Thoracic aorta (tissue), 2 donors: ENCODE results near the gene PEAK1. TPM values are rescaled to one million over a fixed set of nuclear protein-coding genes. Genes with fewer than 3 reads are reported as not detected.
"Not testable (repeated sequence)": the region's sequence is repeated elsewhere in the genome, so short reads cannot be mapped to it uniquely, and the experiment has no call there.

Experiments
- ATAC-seq: fragments of 150-250 bp; one replicate; pipeline ENCODE4 v1.8.0; 2017; ENCODE audit warnings: low read depth; ENCODE audit not compliant: insufficient number of reproducible peaks, low FRiP score
- DNase-seq: peaks from one replicate; pipeline ENCODE4 v3.0.0-alpha.2; 2020; ENCODE audit warnings: low spot score
- H3K27ac ChIP-seq, 2 donors: fragments of 200-600 bp; sonication (generic); 1 replicate in 1 of 2; 2 replicates in 1 of 2; pipeline ENCODE4 v1.5.1; 2016; ENCODE audit warnings: mild to moderate bottlenecking in 2 of 2, moderate library complexity in 2 of 2
- H3K27me3 ChIP-seq: fragments of 200-600 bp; sonication (generic); replicated peaks from 2 replicates; pipeline ENCODE4 v1.6.0; 2016; ENCODE audit warnings: mild to moderate bottlenecking; ENCODE audit not compliant: insufficient read depth
- H3K36me3 ChIP-seq: fragments of 200-600 bp; sonication (generic); one replicate; pipeline ENCODE4 v1.5.1; 2016
- H3K4me1 ChIP-seq, 2 donors: fragments of 200-600 bp; sonication (generic); 1 replicate in 1 of 2; 2 replicates in 1 of 2; pipeline versions ENCODE4 v1.5.1 to v1.6.0; 2016; ENCODE audit warnings: low read depth in 2 of 2, mild to moderate bottlenecking in 1 of 2; ENCODE audit not compliant: control insufficient read depth in 1 of 2
- H3K4me3 ChIP-seq: fragments of 200-600 bp; sonication (generic); 2 replicates; pipeline ENCODE4 v1.5.1; 2016; ENCODE audit warnings: mild to moderate bottlenecking
- H3K9me3 ChIP-seq: fragments of 200-600 bp; sonication (generic); 2 replicates; pipeline ENCODE4 v1.5.1; 2016
- CTCF ChIP-seq: fragments of 200-600 bp; sonication (generic); IDR thresholded peaks from one replicate; pipeline ENCODE4 v1.5.1; 2019; ENCODE audit warnings: antibody characterized with exemption
- total RNA-seq, 2 donors: library from RNA; depleted of rRNA; stranded (reverse); fragments of >200 nt; gene quantifications; one replicate each; pipeline versions ENCODE4 v1.1.0 to v1.2.3, GENCODE V29; 2016

Gene PEAK1
- total RNA-seq, 2 donors from 2014 or later: 94.2 to 95.9 TPM

GRCh38 chr15:77413699-77414349 is 6.1 kb downstream of the PEAK1 start:
- TF ChIP-seq CTCF: no peak
- Histone ChIP-seq H3K27ac (no peak overlapping the region), H3K9me3 (no peaks in the 10 kb centered on the region), H3K27me3 (no peaks in the 10 kb centered on the region), H3K36me3 (no peaks in the 10 kb centered on the region), H3K4me1 (peaks cover 18 to 26% of the 10 kb centered on the region in 2 donors), H3K4me3 (no peak overlapping the region)
- DNase-seq (no peak), ATAC-seq (no peak)

- H3K9me3 ChIP-seq: no peaks in the 10 kb centered on the region
- no peak for ATAC-seq
- no peaks in the 10 kb centered on the region for H3K36me3 ChIP-seq
Measured at GRCh38 chr15:77412972-77413698, 6.8 kb downstream of the PEAK1 start.

GRCh38 chr15:77411619-77411976 is 8.3 kb downstream of the PEAK1 start:
- ATAC-seq: no peak
- TF ChIP-seq CTCF: no peak
- Histone ChIP-seq H3K27me3 (no peaks in the 10 kb centered on the region), H3K27ac (no peak overlapping the region), H3K9me3 (no peaks in the 10 kb centered on the region), H3K36me3 (no peaks in the 10 kb centered on the region), H3K4me3 (no peak overlapping the region), H3K4me1 (peaks cover 8 to 17% of the 10 kb centered on the region in 2 donors)
- DNase-seq: no peak

More at GRCh38 chr15:77412972-77413698, 6.8 kb downstream of the PEAK1 start:
- Histone ChIP-seq H3K4me1 (peaks cover 13 to 19% of the 10 kb centered on the region in 2 donors), H3K4me3 (no peak overlapping the region), H3K27ac (no peak overlapping the region), H3K27me3 (no peaks in the 10 kb centered on the region)
- no peak for DNase-seq
- no peak for TF ChIP-seq CTCF

- ATAC-seq: no peak
- H3K27me3 ChIP-seq: no peaks in the 10 kb centered on the region
- peaks cover 8 to 10% of the 10 kb centered on the region in 2 donors for H3K4me1 ChIP-seq
- H3K36me3 ChIP-seq: no peaks in the 10 kb centered on the region
- no peak overlapping the region for H3K27ac ChIP-seq
- no peak for DNase-seq
- H3K9me3 ChIP-seq: no peaks in the 10 kb centered on the region
- H3K4me3 ChIP-seq: no peak overlapping the region
- no peak for TF ChIP-seq CTCF
Measured at GRCh38 chr15:77410701-77411618, 8.9 kb downstream of the PEAK1 start.

GRCh38 chr15:77410157-77410500 is 9.8 kb downstream of the PEAK1 start:
- peaks cover 4 to 10% of the 10 kb centered on the region in 2 donors for H3K4me1 ChIP-seq
- not testable (repeated sequence) for DNase-seq, H3K27me3 ChIP-seq, H3K4me3 ChIP-seq, H3K36me3 ChIP-seq, ATAC-seq, H3K27ac ChIP-seq, H3K9me3 ChIP-seq
